IPS-18c (cell line): ENCODE data around the gene TPCN2.

Experiments used
- H3K4me3 ChIP-seq: 2 replicates; pipeline ENCODE4 v1.7.0; 2013; ENCODE audit warnings: low read depth, mild to moderate bottlenecking, low read length, moderate library complexity; ENCODE audit not compliant: insufficient read depth
- H3K9me3 ChIP-seq: one replicate; pipeline ENCODE4 v1.6.1; 2013; ENCODE audit warnings: mild to moderate bottlenecking, low read length, moderate library complexity; ENCODE audit not compliant: control insufficient read depth, insufficient read depth

The TPCN2 gene

DNA sequence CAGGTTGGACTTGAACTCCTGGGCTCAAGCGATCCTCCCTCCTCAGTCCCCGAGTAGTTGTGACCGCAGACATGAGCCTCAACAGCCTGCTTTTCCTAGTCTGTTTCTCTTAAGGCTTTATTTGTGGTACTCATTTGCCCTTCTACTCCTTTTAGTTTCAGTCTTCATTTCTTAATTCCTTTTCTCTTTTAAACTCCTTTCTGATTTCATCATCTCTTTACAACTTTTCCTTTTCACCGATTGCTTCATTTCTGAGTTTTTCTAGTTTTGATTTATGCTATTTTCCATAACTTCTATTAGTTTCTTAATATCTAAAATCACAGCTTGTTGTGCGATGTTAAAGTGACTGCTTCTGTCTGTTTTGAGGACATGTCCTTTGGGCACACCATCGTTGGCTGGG, 18.4 kb upstream of the TPCN2 start:
- H3K9me3 ChIP-seq, result no peaks in the 10 kb centered on the region

DNA sequence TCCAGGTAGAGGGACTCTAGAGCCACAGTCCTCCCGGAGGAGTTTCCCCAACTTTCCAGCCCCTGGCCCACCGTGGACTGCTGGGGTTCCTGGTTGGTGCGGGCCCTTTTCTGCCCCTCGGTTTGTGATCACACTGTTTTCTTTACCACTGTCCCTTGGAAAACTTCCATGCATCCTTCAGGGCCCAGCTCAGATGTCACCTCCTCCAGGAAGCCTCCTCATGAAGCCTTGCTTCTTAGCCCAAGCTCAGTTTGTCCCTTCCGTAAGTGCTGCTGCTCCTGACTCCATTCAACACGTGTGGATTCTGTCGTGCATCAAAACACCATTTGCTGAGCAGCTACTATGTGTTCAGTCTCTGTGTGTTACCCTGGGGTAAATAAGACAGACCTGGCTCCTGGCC, 15.9 kb upstream of the TPCN2 start:
- H3K4me3 ChIP-seq, result no peak overlapping the region
- H3K9me3 ChIP-seq, result no peaks in the 10 kb centered on the region

More for the DNA sequence above, 18.4 kb upstream of the TPCN2 start:
- no peak overlapping the region for H3K4me3 ChIP-seq

DNA sequence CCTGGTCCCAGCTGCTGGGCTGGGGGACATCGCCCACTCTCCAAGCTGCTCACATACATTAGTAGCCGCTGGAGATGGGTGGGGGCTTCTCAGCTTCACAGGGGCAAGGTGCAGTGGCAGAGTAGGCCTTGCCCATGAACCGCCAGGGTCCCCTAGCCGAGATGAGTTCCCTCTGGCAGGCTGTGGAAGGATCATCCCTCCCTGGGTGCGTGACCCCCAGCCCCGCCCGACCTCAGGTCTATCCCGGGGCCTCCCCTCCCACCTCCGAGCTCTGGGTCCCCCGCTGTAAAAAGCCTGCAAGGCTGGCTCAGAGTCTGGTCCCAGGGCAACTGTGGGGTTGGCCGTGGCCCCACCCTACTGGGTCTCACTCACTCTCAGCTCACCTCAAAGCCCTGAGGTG, 15.3 kb upstream of the TPCN2 start:
- H3K4me3 ChIP-seq, result no peak overlapping the region
- no peaks in the 10 kb centered on the region for H3K9me3 ChIP-seq

DNA sequence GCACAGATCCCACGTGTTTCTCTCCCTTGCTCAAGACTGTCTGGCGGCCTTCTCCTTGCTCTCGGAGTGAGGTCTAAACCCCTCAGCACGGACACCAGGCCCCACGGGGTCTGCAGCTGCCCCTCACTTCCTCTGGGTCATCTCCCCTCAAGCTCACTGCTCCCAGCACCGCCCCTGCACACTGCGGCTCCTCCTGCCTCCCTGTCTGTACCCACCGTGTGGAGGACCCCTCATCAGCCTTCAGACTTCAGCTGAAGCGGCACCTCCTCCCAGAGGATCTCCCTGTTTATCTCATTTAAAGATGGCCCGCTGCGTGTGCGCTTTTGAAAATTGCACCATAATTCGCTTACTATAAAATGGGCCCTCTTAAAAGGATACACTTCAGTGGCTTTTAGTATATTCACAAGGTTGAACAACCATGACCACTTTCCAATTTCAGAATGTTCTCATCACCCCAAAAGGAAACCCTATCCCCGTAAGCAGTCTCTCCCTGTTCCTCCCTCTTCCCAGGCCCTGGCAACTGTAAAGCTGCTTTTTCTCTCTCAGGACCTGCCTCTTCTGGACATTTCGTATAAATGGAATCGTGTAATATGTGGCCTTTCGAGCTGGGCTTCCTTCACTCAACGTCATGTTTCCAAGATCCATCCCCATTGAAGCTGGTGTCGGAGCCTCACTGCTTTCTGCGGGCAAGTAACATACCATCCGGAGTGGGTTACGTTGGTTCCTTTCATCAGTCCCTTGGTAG, 14.4 kb upstream of the TPCN2 start:
- no peaks in the 10 kb centered on the region for H3K9me3 ChIP-seq
- H3K4me3 ChIP-seq, result no peak overlapping the region

DNA sequence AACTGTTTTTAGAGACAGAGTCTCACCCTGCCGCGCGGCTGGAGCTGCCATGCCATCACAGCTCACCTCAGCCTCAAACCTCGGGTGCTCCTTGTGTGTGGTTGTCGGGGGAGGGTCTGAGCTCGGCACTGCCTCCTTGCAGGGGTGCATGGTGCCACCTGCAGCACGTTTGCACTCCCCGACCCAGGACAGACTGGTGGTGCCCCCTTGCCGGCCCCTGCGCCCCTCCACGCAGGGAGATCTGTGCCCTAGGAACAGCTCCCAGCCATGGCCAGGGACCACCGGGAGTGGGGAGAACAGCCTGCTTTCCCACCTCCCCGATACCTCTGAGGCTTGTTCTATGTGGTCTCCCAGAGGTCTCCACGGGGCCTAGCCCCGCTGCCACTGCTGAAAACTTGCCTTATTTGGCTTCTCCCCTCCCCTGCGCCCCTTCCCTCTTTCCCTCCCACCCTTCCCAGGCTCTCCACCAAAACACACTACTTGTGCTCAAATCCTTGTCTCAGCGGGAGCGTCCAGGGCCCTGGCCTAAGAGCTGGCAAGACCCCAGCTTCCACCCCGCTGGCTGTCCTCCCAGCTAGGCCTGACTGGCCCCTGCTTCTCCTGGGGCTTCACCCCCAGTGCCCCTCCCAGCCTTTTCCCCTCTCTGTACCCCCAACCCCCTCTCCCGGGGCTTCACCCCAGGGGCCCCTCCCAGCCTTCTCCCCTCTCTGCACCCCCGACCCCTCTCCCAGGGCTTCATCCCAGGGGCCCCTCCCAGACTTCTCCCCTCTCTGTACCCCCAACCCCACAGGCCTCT, 13.4 kb upstream of the TPCN2 start:
- H3K9me3 ChIP-seq, result no peaks in the 10 kb centered on the region
- H3K4me3 ChIP-seq, result no peak overlapping the region

DNA sequence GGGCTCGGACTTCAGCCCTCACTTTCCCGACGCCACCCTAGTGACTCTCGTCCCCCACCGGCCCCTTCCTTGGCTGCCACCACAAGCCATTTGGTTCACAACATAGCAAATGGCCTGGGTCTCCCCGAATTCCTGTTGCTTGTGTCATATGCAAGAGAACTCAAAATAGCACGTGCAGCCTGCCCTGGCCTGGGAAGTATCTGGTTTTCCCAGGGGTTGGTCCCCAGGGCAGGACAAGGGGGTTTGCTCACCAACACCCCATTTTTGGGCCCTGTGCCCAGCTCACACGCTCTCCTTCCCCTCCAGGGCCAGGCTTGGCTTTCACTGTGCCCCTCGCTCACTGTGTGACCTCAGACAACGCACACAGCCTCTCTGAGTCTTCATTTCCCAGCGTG, 12.8 kb upstream of the TPCN2 start:
- Histone ChIP-seq H3K9me3 (no peaks in the 10 kb centered on the region), H3K4me3 (no peak overlapping the region)

DNA sequence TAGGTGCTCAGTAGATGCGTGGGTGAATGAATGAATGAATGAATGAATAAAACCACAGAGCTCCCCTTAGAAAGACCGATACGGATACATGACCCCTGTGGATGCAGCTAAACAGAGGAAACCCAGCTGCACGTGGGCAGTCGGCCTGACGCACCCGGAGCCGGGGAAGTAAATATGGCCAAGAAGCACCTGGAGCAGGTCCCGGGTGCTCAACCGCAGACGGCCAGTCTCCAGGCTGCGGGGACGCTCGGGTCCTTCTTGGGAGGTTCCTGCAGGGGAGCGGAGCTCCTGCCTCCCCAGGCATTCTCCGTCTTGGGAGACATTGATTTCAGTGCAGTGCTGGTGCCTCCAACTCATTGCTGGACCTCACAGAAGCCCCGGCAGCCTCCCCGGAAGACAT, 11.7 kb upstream of the TPCN2 start:
- H3K9me3 ChIP-seq, result no peaks in the 10 kb centered on the region
- no peak overlapping the region for H3K4me3 ChIP-seq

DNA sequence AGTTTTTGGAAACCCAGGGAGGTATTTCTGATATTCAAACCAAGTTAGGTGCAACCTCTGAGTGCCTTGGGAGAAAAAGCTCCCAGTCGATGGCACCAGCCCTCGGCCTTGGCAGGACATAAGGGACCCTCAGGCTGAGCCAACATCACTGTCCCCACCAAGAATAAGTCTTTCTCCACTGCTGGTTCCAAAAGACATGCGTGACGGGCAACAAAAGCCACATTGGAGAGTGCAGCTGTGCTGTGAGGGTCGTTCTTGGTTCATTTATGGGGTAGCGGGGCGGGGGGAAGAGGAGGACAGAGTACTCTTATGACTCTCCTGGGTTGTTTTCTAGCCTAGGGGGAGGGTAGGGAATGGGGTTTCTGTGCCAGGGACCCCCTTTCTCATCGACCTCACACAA, 11.2 kb upstream of the TPCN2 start:
- Histone ChIP-seq H3K9me3 (no peaks in the 10 kb centered on the region), H3K4me3 (no peak overlapping the region)

DNA sequence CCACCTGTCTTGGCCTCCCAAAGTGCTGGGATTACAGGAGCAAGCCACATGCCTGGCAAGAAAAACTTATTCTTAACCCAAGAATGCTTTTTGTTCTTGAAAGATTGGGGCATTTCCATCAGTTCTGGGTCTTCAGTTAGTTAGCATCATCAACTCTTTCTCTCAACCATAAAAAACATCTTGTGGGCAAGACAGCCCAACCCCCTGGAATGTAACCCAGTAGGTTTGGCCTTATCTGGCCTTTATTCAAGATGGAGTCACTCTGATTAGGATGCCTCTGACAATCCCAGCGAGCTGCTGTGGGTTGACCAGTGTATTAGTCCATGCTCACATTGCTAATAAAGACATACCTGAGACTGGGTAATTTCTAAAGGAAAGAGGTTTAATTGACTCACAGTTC, 9.2 kb upstream of the TPCN2 start:
- H3K4me3 ChIP-seq, result no peak overlapping the region
- H3K9me3 ChIP-seq, result no peaks in the 10 kb centered on the region

DNA sequence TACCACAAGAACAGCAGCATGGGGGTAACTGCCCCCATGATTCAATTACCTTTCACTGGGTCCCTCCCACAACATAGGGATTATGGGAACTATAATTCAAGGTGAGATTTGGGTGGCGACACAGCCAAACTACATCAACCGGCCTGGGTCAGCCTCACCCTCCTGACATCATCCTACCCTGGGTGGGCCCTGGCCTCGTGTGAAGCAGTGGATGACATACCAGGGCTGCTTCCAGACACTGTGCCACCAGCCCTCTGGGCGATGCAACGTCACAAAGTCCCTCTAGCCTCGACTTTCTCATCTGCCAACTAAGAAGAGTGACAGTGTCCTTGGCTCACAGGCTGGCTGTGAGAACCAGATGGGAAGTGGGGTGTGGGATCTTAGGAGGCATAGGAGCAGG, 8.7 kb upstream of the TPCN2 start:
- H3K9me3 ChIP-seq, result no peaks in the 10 kb centered on the region
- H3K4me3 ChIP-seq, result no peak overlapping the region

DNA sequence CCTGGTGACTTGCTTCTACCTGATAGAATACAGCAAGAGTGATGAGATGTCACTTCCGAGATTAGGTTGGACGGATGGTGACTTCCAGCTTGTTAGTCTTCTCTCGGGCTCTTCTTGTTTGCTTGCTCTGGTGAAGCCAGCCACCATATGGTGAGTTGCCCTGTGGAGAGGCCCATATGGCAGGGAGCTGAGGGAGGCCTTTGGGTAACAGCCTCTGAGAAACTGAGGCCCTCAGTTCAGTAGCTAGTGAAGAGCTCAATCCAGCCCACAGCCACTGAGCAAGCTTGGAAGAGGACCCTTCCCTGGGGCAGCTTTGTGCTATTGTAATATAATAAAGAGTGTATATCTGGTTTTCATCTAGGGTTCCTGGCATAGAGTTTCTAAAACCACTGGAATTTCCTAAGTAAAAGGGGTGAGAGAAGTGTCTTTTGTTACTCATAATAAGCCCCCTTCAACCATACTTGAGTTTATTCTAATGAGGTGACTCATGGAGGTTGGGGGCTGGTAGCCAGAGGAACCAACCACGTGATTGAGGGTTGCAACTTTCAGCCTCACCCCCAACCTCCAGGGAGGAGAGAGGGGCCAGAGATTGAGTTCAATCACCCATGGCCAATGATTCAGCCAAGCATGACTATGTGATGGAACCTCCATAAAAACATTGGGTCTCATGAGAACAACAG, 8.0 kb upstream of the TPCN2 start:
- Histone ChIP-seq H3K9me3 (no peaks in the 10 kb centered on the region), H3K4me3 (no peak overlapping the region)

DNA sequence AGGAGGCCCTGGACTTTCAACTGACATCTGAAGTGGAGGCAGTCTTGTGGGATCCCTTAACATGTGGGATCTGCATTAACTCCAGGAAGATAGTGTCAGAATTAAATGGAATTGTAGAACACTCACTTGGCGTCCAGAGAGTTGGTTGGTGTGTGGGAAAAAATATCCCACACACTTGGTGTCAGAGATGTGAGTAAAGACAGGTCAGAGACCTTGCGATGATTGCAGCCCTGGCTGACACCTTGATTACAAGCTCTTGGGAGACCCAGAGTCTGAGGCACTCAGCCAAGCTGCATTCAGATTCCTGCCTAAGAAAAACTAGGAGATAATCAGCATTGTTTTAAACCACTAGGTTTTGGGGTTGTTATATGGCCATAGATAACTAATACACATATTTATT, 7.2 kb upstream of the TPCN2 start:
- no peak overlapping the region for H3K4me3 ChIP-seq
- H3K9me3 ChIP-seq, result no peaks in the 10 kb centered on the region

DNA sequence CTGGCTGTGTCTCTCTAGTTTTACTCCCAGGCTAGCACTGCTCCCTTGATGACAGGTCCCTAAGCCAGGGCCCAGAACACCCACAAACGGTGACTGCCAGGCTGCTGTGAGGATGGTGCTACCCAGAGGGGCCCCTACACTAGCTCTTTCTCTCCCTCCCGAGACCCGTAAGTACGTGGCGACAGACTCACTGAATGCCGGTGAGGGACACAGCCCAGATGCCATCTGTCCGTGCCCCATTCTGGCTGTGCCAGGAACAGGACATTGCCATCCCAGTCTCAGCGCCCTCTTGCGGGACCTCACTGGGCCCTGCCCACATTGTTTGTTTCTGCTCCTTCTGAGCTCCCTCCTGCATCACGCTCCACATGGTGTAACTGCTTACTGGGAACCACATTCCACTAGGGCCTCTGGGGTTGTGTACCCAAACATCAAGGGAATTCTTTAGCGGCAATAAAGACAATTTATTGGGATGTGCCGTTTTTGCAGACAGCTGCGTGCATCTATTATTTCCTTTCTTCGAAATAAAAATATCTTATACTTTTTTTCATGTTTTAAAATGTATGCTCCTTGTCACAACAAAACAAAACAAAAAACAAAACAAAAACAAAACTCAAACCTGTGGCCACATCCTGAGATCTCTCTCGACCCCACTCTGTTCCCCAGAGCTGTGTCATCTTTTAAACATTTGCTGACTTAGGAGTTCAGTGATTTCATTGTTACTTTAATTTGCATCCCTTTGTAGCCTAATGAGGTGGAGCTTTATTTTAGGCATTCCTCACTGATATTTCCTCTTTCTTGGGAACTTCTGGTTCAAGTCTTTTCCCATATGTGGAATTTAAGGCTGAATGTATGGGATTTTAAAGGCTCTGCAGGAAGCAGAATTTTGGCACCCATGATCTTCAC, 4.4 kb upstream of the TPCN2 start:
- Histone ChIP-seq H3K4me3 (no peak overlapping the region), H3K9me3 (no peaks in the 10 kb centered on the region)

DNA sequence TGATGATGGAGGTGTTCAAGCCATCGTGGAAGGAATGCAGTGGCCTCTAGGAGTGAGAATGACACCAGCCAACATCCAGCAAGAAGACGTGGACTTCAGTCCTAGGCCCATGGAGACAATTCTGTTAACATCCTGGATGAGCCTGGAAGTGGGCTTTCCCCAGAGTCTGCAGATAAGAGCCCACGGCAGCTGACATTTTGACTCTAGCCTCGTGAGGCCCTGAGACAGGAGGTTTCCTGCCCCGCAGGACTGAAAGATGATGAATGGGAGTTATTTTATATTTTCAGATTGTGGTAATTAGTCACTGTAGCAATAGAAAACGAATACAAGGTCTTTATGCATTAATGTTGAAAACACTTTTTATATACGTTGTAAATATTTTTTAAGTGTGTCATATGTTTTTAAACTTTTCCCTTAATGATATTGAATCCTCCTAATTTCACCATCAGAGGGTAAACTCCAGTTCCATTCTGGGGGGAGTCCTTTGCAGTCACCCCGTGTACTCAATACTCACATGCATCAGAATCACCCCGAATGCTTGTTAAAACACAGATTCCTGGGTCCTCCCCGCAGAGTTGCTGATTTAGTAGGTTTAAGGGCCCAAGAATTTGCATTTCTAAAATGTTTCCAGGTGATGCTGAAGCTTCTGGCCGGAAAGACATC, 570 bp upstream of the TPCN2 start:
- Histone ChIP-seq H3K9me3 (no peaks in the 10 kb centered on the region), H3K4me3 (no peak overlapping the region; the same call in 1 of the 2 replicates)

DNA sequence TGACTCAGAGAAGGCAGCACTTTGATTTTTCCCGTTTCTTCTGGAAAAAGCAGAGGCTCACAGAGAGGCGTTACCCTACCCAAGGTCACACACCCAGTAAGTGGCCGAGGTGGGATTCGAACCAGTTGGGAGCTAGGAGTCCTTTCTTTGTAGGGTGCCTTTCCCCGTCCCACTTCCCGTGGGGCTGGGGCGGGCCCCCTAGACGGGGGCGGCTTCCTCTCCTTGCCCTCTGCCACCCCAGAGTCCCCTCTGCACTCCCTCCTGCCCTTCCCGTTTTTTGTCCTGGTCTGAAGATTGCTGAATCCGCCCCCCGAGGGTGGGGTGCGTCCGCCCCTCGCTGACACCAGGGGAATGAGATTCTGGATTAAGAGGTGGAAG, 747 bp downstream of the TPCN2 start:
- Histone ChIP-seq H3K4me3 (peak overlapping the region; percentile 89), H3K9me3 (no peaks in the 10 kb centered on the region)

DNA sequence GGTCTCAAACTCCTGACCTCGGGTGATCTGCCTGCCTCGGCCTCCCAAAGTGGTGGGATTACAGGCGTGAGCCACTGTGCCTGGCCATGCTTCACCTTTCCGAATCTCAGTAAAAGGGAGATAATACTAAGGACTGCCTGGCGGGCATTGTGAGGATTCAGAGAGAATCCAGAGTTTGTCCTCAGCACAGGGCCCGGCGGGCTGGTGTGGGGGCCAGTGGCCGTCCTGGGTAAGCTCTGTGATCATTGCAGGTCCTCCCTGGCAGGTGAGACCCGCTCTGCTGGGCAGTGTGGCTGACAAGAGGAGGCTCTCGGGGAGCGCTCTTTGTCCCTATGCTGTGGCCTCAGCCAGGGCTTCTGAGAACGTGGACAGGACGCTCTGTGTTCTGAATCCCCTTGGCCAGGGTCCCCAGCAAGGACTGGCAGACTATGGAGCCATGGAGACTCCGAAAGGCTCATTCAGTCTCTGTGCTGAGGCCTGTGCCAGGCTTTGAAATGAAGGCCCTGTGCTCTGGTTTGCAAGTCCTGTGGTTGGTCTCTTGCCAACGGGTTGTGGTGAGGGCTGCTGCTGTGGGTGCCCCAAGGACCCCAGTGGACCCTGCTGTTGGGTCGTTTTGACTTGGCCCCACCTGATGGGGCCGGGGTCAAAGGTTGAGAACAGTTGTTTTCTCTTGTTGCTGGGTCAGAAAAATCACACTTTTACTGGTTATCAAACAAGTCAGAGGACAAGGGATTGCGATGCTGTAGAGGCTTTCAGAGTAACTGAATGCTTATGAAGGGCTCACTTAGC, 2.1 kb downstream of the TPCN2 start:
- Histone ChIP-seq H3K4me3 (no peak overlapping the region), H3K9me3 (no peaks in the 10 kb centered on the region)
